NCI-H1694 (cell line): ENCODE data around the gene CCDC28B.
"Not testable (repeated sequence)": the region's sequence is repeated elsewhere in the genome, so short reads cannot be mapped to it uniquely, and the experiment has no call there.

ENCODE experiments used
- DNase-seq: peaks from one replicate; lab custom pipeline; 2025; lab: John Stamatoyannopoulos, UW

Gene CCDC28B

GRCh38 chr1:32200226-32201010 is at the start of gene CCDC28B:
Gene CCDC28B, plus strand, starts transcription at chr1:32200595. Its CDS starts 1,341 bp downstream, at chr1:32201936.
- DNase-seq, result no peak

DNA sequence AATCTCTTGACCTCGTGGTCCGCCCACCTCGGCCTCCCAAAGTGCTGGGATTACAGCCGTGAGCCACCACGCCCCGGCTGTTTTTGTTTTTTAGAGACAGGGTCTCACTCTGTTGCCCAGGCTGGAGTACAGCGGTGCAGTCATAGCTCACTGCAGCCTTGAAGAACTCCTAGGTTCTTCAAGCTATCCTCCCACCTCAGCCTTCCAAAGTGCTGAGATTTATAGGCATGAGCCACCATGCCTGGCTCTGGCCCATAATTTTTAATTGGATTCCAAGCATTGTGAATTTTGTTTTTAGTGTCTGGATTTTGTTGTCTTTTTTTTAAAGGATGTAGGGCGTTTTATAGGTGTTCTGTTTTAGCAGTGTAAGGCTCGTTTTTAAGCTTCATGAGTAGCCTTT is 49.5 kb upstream of the CCDC28B start:
- DNase-seq, result no peak

GRCh38 chr1:32151319-32151787 is 49.0 kb upstream of the CCDC28B start:
- DNase-seq, result no peak

DNA sequence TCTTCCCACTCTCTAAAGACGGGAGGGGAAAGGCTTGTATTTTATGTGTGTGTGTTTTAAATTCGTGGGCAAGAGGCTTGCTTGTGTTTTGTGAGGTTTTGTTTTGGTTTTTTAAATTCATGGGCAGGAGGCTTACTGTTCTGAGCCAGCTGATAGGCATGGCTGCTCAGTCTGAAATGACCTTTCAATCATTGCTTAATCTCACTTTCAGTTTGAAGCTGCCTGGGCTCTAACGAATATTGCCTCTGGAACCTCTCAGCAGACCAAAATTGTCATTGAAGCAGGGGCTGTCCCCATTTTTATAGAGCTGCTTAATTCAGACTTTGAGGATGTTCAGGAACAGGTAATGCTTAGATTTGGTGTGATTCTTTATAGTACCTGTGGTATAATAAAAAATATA is 41.2 kb upstream of the CCDC28B start:
- no peak for DNase-seq

- DNase-seq, result no peak
Observed at GRCh38 chr1:32163405-32163804, 37.0 kb upstream of the CCDC28B start.

DNA sequence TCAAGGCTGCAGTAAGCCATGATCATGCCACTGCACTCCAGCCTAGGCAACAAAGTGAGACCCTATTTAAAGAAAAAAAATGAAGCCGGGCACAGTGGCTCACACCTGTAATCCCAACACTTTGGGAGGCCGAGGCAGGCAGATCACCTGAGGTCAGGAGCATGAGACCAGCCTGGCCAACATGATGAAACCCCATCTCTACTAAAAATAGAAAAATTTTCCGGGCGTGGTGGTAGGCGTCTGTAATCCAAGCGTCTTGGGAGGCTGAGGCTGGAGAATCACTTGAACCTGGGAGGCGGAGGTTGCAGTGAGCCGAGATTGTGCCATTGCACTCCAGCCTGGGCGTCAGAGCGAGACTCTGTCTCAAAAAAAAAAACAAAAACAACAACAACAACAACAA is 34.8 kb upstream of the CCDC28B start:
- not testable (repeated sequence) for DNase-seq

DNA sequence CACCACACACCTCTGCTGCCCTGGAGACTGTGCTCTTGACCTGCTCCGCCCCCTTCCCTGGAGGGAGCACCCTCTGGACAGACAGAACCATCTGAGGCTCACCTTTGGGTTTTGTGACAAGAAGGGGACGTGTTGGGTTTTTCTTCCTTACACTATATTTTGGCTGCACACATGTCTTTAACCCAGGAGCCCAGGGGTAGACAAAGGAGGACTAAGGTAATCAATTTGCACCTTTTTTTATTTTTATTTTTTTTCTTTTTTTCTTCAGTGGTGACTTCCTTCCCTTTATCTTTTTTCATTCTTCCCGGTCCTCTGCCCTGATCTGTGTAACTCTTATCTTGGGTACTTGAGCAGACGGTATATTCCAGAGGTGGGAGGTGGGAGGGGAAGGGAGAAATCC is 29.4 kb upstream of the CCDC28B start:
- no peak for DNase-seq

DNA sequence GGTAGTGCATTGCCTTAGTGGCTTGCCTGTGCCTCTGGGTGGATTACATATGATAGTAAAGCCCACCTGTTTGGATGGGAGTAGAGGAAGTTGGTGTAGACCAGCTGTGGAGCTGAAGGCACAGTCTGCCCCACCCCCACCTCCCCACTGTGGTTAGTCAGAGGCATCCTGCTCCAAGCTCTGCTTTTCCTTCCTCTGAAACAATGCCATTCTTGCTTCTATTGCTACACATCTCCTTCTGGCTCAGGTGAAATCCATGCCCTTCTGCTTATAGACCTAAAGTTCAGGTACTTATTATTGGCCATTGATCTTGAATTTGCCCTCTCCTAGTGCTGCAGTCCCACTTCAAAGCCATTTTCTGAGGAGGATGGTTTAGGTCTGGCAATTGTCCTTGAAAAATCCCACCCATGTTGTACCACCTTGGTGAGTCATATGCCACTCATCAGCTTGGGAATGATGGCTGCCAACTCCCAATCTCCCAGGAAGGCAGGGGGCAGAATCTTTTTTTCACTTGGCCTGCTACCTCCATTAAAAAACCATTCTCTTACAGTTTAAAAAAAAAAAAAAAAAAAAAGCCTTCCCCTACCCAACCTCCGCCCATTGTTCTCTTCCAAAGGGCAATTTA is 27.7 kb upstream of the CCDC28B start:
- no peak for DNase-seq

DNA sequence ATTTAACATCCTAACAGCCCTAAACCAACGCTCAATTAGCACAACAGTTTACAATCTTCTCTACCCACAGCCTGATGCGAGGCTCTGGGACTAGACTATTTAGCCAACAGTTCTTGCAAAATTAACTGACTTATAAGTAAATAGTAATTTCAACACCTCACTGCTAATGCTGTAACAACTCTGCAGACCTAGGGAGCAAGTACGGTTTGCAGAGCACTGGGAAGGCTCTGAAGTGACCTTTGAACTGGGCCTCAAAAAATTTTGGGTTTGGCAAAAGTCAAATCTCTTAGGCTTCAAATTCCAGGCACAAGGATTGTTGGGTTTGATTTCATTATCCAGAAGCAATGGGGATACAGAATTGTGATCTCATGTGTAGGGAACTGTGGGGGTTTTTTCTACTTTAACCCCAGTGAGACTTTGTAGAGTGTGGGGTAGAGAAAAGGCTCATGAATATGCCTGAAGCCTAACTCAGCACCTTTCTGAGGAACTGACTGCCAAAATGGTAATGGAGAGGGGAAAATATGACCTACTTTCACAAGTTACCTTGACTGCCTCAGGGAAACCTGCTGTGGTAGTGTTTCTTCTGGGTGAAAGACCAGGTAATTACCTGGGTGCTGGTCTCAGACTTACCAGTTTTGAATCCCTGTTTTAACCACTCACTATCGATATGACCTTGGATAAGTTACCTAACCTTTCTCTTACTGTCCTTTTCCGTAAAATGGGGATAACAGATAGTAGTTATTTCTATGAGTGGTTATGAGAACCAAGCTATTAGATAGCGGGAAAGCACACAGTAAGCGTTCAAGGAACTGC is 21.8 kb upstream of the CCDC28B start:
- DNase-seq, result no peak

- DNase-seq, result peak; percentile 57
Observed at GRCh38 chr1:32179193-32179442, 21.3 kb upstream of the CCDC28B start.

DNA sequence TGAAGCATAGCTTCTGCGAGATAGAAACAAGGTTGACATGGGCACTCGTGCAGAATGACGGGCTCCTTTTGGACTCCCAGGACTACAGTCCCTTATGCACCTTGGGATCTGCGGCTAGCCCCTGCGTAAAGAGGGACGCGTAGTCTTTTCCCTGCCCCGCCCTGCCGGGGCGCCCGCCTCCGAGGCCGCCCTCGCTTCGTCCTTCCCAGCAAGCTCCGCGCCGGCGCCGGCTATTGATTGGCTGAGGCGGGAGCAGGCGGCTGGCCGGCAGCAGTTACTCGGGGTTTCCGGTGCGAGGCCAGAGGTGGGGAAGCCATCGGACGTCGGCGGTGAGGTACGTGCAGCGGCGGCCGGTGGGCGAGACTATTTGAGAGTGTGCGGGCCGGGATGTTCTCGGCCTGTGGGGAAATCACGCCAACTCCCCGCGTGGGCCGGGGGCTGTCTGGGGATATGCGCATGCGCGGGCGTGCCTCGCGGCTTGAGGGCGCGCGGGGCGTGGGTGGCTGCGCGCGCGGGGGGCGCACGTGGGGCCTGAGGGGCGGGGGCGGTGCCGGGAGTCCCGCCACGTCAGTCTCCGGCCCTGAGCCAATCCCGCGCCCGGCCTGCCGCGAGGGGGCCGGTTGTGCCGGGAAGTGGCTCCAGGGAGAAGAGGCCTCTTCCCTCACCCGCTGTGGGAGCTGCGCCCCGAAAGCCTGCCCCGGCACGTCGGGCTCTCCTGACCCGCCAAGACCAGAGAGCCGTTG is 20.8 kb upstream of the CCDC28B start, which contains the start of gene TXLNA:
TXLNA (plus strand) TSS at position 233 of the 743 bp plus-strand sequence. CDS start 671 bp downstream, outside the sequence.
- DNase-seq, result peak; percentile 57

GRCh38 chr1:32180186-32181060 is 20.0 kb upstream of the CCDC28B start:
- DNase-seq, result no peak

- no peak for DNase-seq
Observed at GRCh38 chr1:32181065-32181464, 19.3 kb upstream of the CCDC28B start.

- DNase-seq, result no peak
Observed at GRCh38 chr1:32181563-32181962, 18.8 kb upstream of the CCDC28B start.

DNA sequence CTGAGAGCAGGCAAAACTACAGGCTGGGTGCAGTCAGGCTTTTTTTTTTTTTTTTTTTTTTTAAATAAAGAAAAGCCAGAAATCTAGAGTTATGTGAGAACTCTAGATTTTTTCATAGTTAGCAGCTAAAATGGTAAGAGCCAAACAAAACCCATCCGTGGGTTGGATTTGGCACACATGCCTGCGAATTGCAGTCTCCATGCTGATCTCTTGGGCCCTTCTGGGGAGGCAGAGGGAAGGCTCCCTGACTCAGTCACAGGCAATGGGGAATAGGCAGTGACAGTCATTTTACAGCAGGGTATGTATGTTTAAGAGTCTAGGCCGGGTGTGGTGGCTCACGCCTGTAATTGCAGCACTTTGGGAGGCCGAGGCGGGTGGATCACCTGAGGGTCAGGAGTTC is 18.3 kb upstream of the CCDC28B start:
- DNase-seq, result no peak

DNA sequence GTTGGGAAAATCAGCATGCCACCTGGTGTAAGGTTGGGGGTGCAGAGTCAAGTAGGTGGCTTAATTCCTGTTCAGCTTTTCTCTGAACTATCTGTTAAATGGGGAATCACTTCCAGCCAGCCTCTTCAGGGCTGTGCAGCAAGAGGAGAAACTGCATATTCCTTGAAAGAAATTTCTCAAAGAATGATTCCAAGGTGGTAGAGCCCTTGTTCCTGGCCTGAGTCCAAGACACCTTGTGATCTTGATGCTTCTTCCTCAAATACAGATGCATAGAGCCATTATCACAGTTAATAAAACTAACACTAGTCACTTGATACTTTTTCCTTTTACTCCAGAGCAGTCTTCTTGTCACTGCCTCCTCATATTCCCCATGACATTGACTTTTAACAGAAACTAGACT is 15.7 kb upstream of the CCDC28B start:
- no peak for DNase-seq

GRCh38 chr1:32186077-32186476 is 14.3 kb upstream of the CCDC28B start:
- no peak for DNase-seq

DNA sequence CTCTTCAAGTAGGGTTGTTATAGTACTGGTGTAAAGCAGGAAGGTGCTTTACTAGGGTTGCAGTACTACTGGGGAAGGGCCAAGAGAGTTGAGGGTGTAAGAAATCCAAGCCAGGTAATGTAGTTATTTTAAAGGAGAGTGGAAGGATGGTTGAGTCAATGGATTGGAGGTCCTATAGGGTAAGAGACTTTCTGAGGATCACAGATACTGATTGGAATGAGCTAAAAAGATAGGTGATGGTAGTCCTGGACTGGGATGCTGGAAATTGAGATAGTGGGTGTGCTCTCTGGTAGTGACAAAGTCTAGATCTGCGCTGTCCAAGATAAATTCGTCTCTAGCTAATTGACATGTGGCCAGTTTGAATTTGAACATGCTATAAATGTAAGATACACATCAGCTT is 13.9 kb upstream of the CCDC28B start:
- DNase-seq, result no peak

DNA sequence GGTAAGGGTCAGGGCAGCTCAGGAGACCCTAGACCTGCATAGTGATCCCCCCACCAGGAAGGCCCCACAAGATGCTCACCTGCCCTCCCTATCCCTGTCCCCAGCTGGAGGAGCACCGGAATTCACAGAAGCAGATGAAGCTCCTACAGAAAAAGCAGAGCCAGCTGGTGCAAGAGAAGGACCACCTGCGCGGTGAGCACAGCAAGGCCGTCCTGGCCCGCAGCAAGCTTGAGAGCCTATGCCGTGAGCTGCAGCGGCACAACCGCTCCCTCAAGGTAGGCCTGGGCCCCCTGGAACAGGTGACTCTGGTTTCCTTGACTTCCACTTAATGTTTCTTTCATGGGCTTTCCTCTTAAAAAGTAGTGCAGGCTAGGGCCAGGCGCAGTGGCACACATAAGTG is 12.5 kb upstream of the CCDC28B start:
- DNase-seq, result no peak

- DNase-seq, result no peak
Observed at GRCh38 chr1:32192220-32192948, 8.0 kb upstream of the CCDC28B start.
